ENCODE measurements around the gene ELOVL5.

DNA sequence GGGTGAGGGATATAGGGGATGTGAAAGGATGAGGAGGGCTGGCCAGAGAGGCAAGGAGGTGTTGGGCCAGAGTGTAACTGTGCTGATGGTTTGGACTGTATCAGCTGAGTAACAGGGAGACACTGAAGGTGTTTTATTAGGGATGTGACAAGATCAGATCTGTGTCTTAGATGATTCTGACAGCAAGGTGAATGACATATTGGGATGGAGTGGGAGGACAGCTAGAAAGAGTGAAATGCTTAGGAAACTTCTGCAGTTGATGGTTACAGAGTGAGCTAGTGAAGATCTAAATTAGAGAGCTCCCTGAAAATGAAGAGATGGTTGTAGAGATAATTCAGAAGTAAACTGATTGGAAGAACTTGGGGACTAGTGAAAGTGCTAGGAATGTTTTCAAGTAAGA, 47.2 kb upstream of the ELOVL5 start:
- TF ChIP-seq, protein P1, sequence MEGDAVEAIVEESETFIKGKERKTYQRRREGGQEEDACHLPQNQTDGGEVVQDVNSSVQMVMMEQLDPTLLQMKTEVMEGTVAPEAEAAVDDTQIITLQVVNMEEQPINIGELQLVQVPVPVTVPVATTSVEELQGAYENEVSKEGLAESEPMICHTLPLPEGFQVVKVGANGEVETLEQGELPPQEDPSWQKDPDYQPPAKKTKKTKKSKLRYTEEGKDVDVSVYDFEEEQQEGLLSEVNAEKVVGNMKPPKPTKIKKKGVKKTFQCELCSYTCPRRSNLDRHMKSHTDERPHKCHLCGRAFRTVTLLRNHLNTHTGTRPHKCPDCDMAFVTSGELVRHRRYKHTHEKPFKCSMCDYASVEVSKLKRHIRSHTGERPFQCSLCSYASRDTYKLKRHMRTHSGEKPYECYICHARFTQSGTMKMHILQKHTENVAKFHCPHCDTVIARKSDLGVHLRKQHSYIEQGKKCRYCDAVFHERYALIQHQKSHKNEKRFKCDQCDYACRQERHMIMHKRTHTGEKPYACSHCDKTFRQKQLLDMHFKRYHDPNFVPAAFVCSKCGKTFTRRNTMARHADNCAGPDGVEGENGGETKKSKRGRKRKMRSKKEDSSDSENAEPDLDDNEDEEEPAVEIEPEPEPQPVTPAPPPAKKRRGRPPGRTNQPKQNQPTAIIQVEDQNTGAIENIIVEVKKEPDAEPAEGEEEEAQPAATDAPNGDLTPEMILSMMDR (IDR thresholded peaks at IDR 0.05) = no peak
- TF ChIP-seq POLR2A (IDR thresholded peaks at IDR 0.05) = no peak

All from testis (tissue), 2 donors.